Midbrain (tissue), 1 donor: ENCODE results near the gene ZHX3.

Source experiments
- DNase-seq: peaks from one replicate; lab custom pipeline; 2025; lab: John Stamatoyannopoulos, UW

The ZHX3 gene

DNA sequence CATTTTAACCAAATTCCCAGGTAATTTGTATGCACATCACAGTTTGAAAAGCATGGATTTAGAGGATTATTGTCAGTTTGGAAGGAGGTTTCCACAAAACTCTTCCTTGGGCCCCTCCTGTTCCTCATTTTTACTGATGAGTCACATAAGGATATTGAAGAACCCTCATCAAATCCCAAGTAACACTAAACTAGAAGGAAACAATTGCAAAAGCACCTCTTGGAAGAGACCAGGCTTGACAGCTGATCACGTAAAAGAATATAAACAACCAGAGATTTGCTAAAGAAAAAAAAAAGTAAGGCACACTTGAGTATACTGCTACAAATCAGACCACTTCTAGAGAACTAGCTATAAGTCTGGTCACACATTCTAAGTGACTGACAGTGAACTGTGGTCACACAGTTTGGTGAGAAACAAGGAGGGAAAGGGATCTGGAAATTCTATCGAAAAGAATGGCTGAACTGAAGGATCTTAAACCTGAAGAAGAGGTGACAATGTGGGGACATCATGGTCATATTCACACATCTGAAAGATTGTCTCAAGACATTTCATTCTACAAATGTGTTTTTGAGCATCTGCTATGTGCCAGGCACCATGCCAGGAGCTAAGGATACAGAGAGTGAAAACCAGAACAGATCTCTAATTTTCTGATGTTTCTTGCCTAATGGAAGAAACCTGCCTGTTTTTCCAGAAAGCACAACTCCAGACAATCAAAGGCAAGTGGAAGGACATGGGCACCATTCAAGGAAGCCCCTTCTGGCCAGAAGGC lies 24.1 kb downstream of the ZHX3 start:
- no peak for DNase-seq

DNA sequence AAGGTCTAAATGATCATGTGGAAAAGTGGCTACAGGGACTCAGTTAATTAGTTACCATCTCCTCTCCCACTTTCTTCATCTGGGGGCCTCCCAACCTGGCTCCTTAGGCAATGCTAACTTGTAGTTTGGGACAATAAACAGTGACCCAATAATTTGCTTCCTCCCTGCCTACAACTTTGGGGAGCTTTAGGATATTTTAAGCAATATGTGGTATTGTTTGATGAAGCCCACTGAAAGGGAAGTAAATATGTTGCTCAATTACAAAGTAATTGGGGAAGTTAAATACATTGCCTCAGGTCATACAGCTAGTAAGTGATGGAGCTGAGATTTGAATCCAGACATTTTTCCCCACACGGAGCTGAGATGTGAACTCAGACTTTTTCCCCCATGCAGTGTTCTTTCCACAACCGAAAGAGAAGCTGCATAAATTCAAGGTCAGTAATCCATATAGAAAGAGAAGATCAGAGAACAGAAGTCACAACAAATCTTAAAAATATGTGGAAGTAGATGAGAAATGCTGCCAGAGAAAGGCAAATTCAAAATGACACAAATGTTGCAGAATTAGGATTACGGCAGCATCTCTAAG lies 26.6 kb downstream of the ZHX3 start:
- no peak for DNase-seq

GRCh38 chr20:41287327-41287726 lies 30.2 kb downstream of the ZHX3 start:
- no peak for DNase-seq

- DNase-seq = no peak
Measured at GRCh38 chr20:41286240-41286851, 31.2 kb downstream of the ZHX3 start.

GRCh38 chr20:41279546-41280225 lies 37.8 kb downstream of the ZHX3 start:
- no peak for DNase-seq

- no peak for DNase-seq
Measured at GRCh38 chr20:41278936-41279335, 38.6 kb downstream of the ZHX3 start.

- no peak for DNase-seq
Measured at GRCh38 chr20:41277049-41277448, 40.5 kb downstream of the ZHX3 start.

DNA sequence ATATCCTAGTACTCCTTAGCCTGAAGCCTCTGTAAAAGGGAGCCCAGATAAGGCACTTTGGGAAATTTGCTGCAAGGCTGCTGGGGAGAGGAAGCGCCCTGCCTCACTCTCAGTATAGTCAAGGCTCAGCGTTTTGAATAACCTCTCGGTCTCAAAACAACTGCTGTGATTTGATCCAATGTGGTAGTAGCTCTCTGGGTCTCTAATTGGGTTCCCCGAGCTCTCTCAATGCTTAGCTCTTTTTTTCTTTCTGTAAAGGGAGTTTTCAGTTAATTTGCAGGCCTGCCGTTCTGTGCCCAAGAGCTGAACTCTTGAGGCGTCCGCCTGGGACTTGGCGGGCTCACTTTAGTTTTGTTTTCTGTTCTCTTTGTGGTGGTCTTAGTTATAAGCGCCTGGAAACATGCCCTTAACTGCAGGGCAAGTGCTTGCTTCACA lies 41.2 kb downstream of the ZHX3 start:
- peak; percentile 65 for DNase-seq

- DNase-seq = no peak
Measured at GRCh38 chr20:41275301-41275731, 42.2 kb downstream of the ZHX3 start.

DNA sequence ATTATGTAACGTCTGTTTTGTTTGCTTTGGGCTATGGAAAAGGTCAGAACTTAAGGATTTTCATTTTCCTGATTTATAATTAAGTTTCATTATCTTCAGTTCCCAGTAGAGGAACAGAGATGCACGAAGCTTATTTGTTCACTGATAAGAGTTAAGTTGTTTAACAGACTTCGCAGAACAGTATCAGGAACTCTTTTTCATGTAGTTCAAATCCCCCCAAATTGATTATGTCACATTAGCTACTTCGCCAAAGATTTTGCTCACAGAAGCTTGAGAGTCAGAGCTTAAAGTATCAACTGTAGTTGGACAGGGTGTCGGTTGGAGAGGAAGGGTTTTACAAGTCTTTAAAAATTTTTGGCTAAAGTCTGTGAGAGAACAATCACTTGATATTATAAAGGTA lies 43.4 kb downstream of the ZHX3 start:
- DNase-seq = no peak

GRCh38 chr20:41273445-41273844 lies 44.1 kb downstream of the ZHX3 start:
- no peak for DNase-seq

DNA sequence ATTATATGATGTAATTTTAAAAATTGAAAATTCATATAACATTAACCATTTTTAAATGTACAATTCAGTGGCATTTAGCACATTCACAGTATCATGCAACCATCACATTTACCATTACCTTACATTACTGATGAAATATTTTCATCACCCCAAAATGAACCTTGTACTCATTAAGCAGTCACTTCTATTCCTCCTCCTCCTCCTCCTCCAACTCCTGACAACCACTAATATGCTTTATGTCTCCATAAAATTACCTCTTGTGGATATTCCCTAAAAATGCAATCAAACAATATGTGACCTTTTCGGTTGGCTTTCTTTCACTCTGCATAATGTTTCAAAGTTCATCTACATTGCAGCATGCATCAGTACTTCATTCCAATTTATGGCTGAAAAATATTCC lies 45.2 kb downstream of the ZHX3 start:
- no peak for DNase-seq

DNA sequence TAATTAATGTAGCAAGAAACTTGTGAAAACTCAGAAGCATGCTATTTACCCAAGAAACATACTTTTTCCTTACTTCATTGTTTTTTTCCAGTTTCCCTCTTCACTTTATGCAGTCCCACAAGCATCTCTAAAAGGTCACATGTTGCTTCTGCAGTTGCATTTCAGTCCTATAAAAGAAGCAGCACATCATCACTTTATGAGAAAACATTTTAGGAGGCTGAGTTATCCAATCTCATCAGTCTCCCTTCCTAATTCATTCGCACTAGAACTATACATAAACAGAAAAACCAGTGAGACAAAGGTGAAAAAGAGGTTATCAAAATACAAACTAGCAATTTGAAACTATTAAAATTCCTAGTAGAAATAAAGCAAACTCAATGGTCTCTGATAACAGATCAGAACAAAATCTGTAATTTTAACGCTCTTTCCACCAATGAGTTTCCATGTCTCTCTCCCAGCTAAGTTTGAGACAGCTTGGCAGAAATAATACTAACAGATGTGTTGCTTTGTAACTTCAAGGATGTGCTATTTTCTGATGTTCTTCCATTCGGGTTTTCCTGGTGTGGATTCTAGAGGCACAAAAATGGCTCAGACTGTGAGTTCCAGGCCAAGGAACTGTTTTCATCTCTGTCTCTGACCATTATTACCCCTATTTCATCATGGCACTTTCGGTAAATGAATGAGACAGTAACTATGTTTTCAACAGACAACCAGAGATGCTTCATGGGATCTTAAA lies 48.4 kb downstream of the ZHX3 start:
- no peak for DNase-seq

GRCh38 chr20:41268402-41268801 lies 49.1 kb downstream of the ZHX3 start:
- no peak for DNase-seq

- DNase-seq = no peak
Measured at GRCh38 chr20:41265938-41266337, 51.6 kb downstream of the ZHX3 start.

GRCh38 chr20:41264819-41265218 lies 52.7 kb downstream of the ZHX3 start:
- no peak for DNase-seq

GRCh38 chr20:41261790-41262717 lies 55.5 kb downstream of the ZHX3 start:
- DNase-seq = no peak

- DNase-seq = no peak
Measured at GRCh38 chr20:41261260-41261659, 56.3 kb downstream of the ZHX3 start.

- DNase-seq = no peak
Measured at GRCh38 chr20:41260734-41261220, 56.8 kb downstream of the ZHX3 start.

GRCh38 chr20:41259309-41259708 lies 58.2 kb downstream of the ZHX3 start:
- no peak for DNase-seq

DNA sequence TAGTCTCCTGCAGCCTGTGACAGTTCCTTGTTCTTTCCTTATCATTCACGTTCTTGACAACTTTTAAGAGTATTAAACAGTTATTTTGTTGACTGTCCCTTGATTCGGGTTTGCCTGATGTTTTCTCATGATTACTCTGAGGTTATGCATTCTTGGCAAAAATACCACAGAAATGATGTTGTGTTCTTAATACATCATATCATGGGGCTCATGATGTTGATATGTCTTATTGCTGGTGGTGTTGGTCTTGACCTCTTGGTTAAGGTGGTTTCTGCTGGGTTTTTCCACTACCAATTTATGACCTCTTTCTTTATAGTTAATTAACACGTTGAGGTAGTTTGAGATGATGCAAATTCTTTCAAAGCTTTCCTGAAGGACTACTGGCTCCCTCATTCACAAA lies 59.1 kb downstream of the ZHX3 start:
- DNase-seq = no peak
